ENCODE measurements around the gene PRPH2. TPM values are rescaled to one million over a fixed set of nuclear protein-coding genes. Genes with fewer than 3 reads are reported as not detected.

The PRPH2 gene
- total and polyA plus RNA-seq, 12 donors, result 0.36 to 2.7 (median 0.97) TPM

- WGBS, 2 donors, result 88 to 94% methylated on average over 5 of the region's 5 CpGs
- Histone ChIP-seq H3K4me1 (peaks cover 0 to 43% (median 16%) of the 10 kb centered on the region in 9 donors), H3K27ac (peak overlapping the region in 2 of 10 donors; percentile 3 to 66), H3K9me3 (no peaks in the 10 kb centered on the region), H3K27me3 (no peaks in the 10 kb centered on the region), H3K36me3 (peaks cover 0 to 97% (median 54%) of the 10 kb centered on the region in 9 donors), H3K4me3 (no peak overlapping the region)
- DNase-seq (no peak), ATAC-seq (no peak)
- intact Hi-C loops (cut with DNase I), result loop anchor here in 2 of 10 donors (5.0 kb wide), 1 partner anchor 37 kb away; no protein-coding TSS in a partner anchor
- TF ChIP-seq CTCF (IDR thresholded peaks at IDR 0.05), result no peak
Observed at GRCh38 chr6:42690151-42690702, 32.2 kb downstream of the PRPH2 start.

DNA sequence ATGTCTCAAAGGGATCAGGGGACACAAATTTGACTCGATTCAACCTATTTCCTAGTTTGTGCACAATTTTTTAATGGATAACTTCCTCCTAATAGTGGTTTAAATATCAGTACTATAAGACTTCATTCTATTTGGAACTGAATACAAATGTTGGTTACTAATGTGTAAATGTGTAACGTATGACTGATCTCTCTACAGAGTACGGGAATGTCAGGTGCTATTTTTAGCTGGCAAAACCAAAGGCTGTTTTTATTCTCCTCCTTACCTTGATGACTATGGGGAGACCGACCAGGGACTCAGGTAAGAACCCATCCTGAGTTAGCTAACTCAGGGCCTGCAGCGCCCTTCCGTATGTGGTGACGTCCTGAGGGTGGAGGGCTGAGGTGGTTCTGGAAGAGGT is 33.0 kb downstream of the PRPH2 start:
- ATAC-seq (peak in 1 of 8 donors; percentile 36), DNase-seq (no peak)
- H3K4me1 ChIP-seq, result peaks cover 0 to 34% (median 16%) of the 10 kb centered on the region in 9 donors
- WGBS, 2 donors, result 76 to 82% methylated on average over 7 of the region's 7 CpGs
- H3K4me3 ChIP-seq, result no peak overlapping the region
- no peaks in the 10 kb centered on the region for H3K27me3 ChIP-seq
- H3K9me3 ChIP-seq, result no peaks in the 10 kb centered on the region
- no peak for TF ChIP-seq CTCF (IDR thresholded peaks at IDR 0.05)
- intact Hi-C loops (cut with DNase I), result no loop called here
- peaks cover 0 to 97% (median 60%) of the 10 kb centered on the region in 9 donors for H3K36me3 ChIP-seq
- peak overlapping the region in 1 of 10 donors; percentile 3 for H3K27ac ChIP-seq

GRCh38 chr6:42688281-42688680 is 34.1 kb downstream of the PRPH2 start:
- H3K27me3 ChIP-seq, result no peaks in the 10 kb centered on the region
- TF ChIP-seq CTCF (IDR thresholded peaks at IDR 0.05), result no peak
- DNase-seq, result no peak
- no peaks in the 10 kb centered on the region for H3K9me3 ChIP-seq
- no peak overlapping the region for H3K4me3 ChIP-seq
- intact Hi-C loops (cut with DNase I), result no loop called here
- H3K36me3 ChIP-seq, result peaks cover 0 to 97% (median 59%) of the 10 kb centered on the region in 9 donors
- WGBS, 2 donors, result 63 to 79% methylated on average over 3 of the region's 3 CpGs
- no peak overlapping the region for H3K27ac ChIP-seq
- peaks cover 0 to 23% (median 14%) of the 10 kb centered on the region in 9 donors for H3K4me1 ChIP-seq
- no peak for ATAC-seq

GRCh38 chr6:42679358-42679757 is 43.0 kb downstream of the PRPH2 start:
- 94 to 95% methylated on average over 5 of the region's 5 CpGs for WGBS, 2 donors
- intact Hi-C loops (cut with DNase I), result no loop called here

More at GRCh38 chr6:42679358-42679757, 43.0 kb downstream of the PRPH2 start:
- ATAC-seq, result no peak
- no peaks in the 10 kb centered on the region for H3K9me3 ChIP-seq
- TF ChIP-seq CTCF (IDR thresholded peaks at IDR 0.05), result no peak
- H3K27ac ChIP-seq, result no peak overlapping the region
- H3K36me3 ChIP-seq, result peaks cover 4 to 100% (median 80%) of the 10 kb centered on the region in 9 donors
- H3K4me1 ChIP-seq, result no peaks in the 10 kb centered on the region
- no peak for DNase-seq
- H3K27me3 ChIP-seq, result no peaks in the 10 kb centered on the region
- H3K4me3 ChIP-seq, result no peak overlapping the region
